GM18951 (cell line): ENCODE measurements around the gene CRKL.

Source experiments
- POLR2A ChIP-seq: IDR thresholded peaks from 4 replicates; pipeline ENCODE4 v1.6.1; 2011; ENCODE audit warnings: mild to moderate bottlenecking; ENCODE audit not compliant: insufficient read length, insufficient read depth; ENCODE audit errors: extremely low read depth
- in situ Hi-C: fragments of 300-500 bp; cut with MboI; formaldehyde crosslinking; loops from one replicate; pipeline ENCODE4 v1.12.0; 2022; ENCODE audit warnings: low sequenced_read_pairs, mixed read lengths, inconsistent platforms; ENCODE audit not compliant: unreplicated experiment

Gene CRKL

GRCh38 chr22:20996598-20997535, 79.7 kb downstream of the CRKL start:
- TF ChIP-seq POLR2A, result no peak
- in situ Hi-C loops, result no loop called here

GRCh38 chr22:20997536-20998257, 80.5 kb downstream of the CRKL start:
- TF ChIP-seq POLR2A, result no peak
- in situ Hi-C loops, result no loop called here

GRCh38 chr22:20998411-20999336, 81.5 kb downstream of the CRKL start:
- in situ Hi-C loops, result no loop called here
- TF ChIP-seq POLR2A, result no peak

GRCh38 chr22:20999350-21000206, 82.4 kb downstream of the CRKL start:
- peak; percentile 19 for TF ChIP-seq POLR2A
- in situ Hi-C loops, result no loop called here

GRCh38 chr22:21000207-21000986, 83.2 kb downstream of the CRKL start:
- in situ Hi-C loops, result no loop called here
- TF ChIP-seq POLR2A, result peak; percentile 7

- in situ Hi-C loops, result no loop called here
- no peak for TF ChIP-seq POLR2A
Measured at GRCh38 chr22:21000987-21001600, 83.9 kb downstream of the CRKL start.

GRCh38 chr22:21001601-21002325, 84.6 kb downstream of the CRKL start, which contains the start of gene THAP7:
THAP7 (minus strand) TSS chr22:21002118; CDS start chr22:21001911, 207 bp downstream.
- peak; percentile 93 for TF ChIP-seq POLR2A
- in situ Hi-C loops, result no loop called here
